Gastrocnemius medialis (tissue), 4 donors: ENCODE data around the gene AFG3L2.

Source experiments
- CTCF ChIP-seq, 5 experiments: fragments of 450-650 bp in 3 of 5; fragments of 200-600 bp in 2 of 5; sonication (generic) in 2 of 5; IDR thresholded peaks in 4 of 5; conservative IDR thresholded peaks in 1 of 5; 1 replicate in 4 of 5; 2 replicates in 1 of 5; pipeline ENCODE4 v1.5.1; 2016 to 2019; ENCODE audit warnings: antibody characterized with exemption in 5 of 5, mild to moderate bottlenecking in 3 of 5, moderate library complexity in 3 of 5
- POLR2A ChIP-seq, 2 donors: fragments of 450-650 bp; IDR thresholded peaks; one replicate each; pipeline ENCODE4 v1.6.1; 2017; ENCODE audit warnings: antibody characterized with exemption in 2 of 2, mild to moderate bottlenecking in 2 of 2, moderate library complexity in 2 of 2

GRCh38 chr18:12409469-12409868, 32.4 kb upstream of the AFG3L2 start:
- TF ChIP-seq CTCF (IDR thresholded peaks at IDR 0.05 in 4 of 5, conservative IDR thresholded peaks at IDR 0.05 in 1 of 5) (no peak), POLR2A (IDR thresholded peaks at IDR 0.05) (no peak)
